Esophagus muscularis mucosa (tissue), 4 donors: ENCODE measurements around the gene TRIM7. TPM values are rescaled to one million over a fixed set of nuclear protein-coding genes. Genes with fewer than 3 reads are reported as not detected.

Experiments used
- DNase-seq: peaks from one replicate; pipeline ENCODE4 v3.0.0-alpha.2; 2017; ENCODE audit errors: extremely low spot score
- H3K27ac ChIP-seq, 4 donors: fragments of 200-600 bp; sonication (generic); replicated peaks in 1 of 4; 1 replicate in 3 of 4; 2 replicates in 1 of 4; pipeline ENCODE4 v1.5.1; 2016 to 2019; ENCODE audit warnings: mild to moderate bottlenecking in 1 of 4
- H3K27me3 ChIP-seq, 4 donors: fragments of 200-600 bp; sonication (generic); one replicate each; pipeline versions ENCODE4 v1.5.1 to v1.6.0; 2016 to 2019
- H3K36me3 ChIP-seq, 4 donors: fragments of 200-600 bp; sonication (generic); one replicate each; pipeline ENCODE4 v1.5.1; 2016 to 2019
- H3K4me1 ChIP-seq, 4 donors: fragments of 200-600 bp; sonication (generic); one replicate each; pipeline ENCODE4 v1.5.1; 2016 to 2019
- H3K4me3 ChIP-seq, 4 donors: fragments of 200-600 bp; sonication (generic); 1 replicate in 2 of 4; 2 replicates in 2 of 4; pipeline ENCODE4 v1.5.1; 2016 to 2019; ENCODE audit warnings: mild to moderate bottlenecking in 4 of 4, moderate library complexity in 1 of 4
- H3K9me3 ChIP-seq, 4 donors: fragments of 200-600 bp; sonication (generic); 1 replicate in 3 of 4; 2 replicates in 1 of 4; pipeline ENCODE4 v1.5.1; 2016 to 2019
- CTCF ChIP-seq, 3 experiments: fragments of 200-600 bp in 2 of 3; fragments of 450-650 bp in 1 of 3; sonication (generic) in 2 of 3; IDR thresholded peaks; one replicate each; pipeline ENCODE4 v1.5.1; 2017 to 2019; ENCODE audit warnings: antibody characterized with exemption in 3 of 3, mild to moderate bottlenecking in 2 of 3, moderate library complexity in 1 of 3
- EP300 ChIP-seq: sonication (generic); formaldehyde crosslinking; IDR thresholded peaks from one replicate; pipeline ENCODE4 v1.6.1; 2017; ENCODE audit warnings: antibody characterized with exemption
- POLR2A ChIP-seq: fragments of 450-650 bp; IDR thresholded peaks from one replicate; pipeline ENCODE4 v1.6.1; 2017; ENCODE audit warnings: antibody characterized with exemption, moderate library complexity, mild to moderate bottlenecking, low read depth
- POLR2AphosphoS5 ChIP-seq, 2 donors: sonication (generic); formaldehyde crosslinking; IDR thresholded peaks; one replicate each; pipeline ENCODE4 v1.6.1; 2017; ENCODE audit warnings: antibody characterized with exemption in 2 of 2
- WGBS: methylation state at CpG from one replicate; pipeline ENCODE4 v1.1.5; 2018; 5-methylcytosine and 5-hydroxymethylcytosine counted together
- intact Hi-C: fragments of 100-400 bp; cut with DNase I; formaldehyde crosslinking; loops from one replicate; pipeline ENCODE4 v1.15.1; 2023
- total RNA-seq, 4 donors: library from RNA; depleted of rRNA; stranded (reverse); fragments of >200 nt; gene quantifications; one replicate each; pipeline versions ENCODE4 v1.1.0 to v1.2.1, GENCODE V29; 2016

TRIM7 gene
- total RNA-seq, 4 donors from 2014 or later, result 2.1 to 5.8 (median 3.4) TPM

- no peak for DNase-seq
- intact Hi-C loops, result loop anchor here (2.0 kb wide), 1 partner anchor 17 kb away; no protein-coding TSS in a partner anchor
- Histone ChIP-seq H3K27ac (peak overlapping the region in 3 of 4 donors; percentile 84 to 86 (median 85)), H3K36me3 (no peaks in the 10 kb centered on the region), H3K4me1 (peaks cover 19 to 49% (median 40%) of the 10 kb centered on the region in 4 donors), H3K9me3 (no peaks in the 10 kb centered on the region), H3K4me3 (peak overlapping the region in 3 of 4 donors; percentile 62 to 76 (median 75)), H3K27me3 (no peaks in the 10 kb centered on the region)
- TF ChIP-seq EP300 (no peak), POLR2AphosphoS5 (IDR thresholded peaks at IDR 0.05) (no peak), POLR2A (no peak), CTCF (IDR thresholded peaks at IDR 0.05) (no peak)
- 42% methylated on average over 3 of the region's 3 CpGs for WGBS
Measured at GRCh38 chr5:181207960-181208253, 2.9 kb upstream of the TRIM7 start.

- 1% methylated on average over 36 of the region's 36 CpGs for WGBS
- Histone ChIP-seq H3K4me3 (peak overlapping the region; percentile 62 to 76 (median 70)), H3K27ac (peak overlapping the region; percentile 81 to 86 (median 84)), H3K27me3 (no peaks in the 10 kb centered on the region), H3K4me1 (peaks cover 19 to 49% (median 40%) of the 10 kb centered on the region in 4 donors), H3K36me3 (no peaks in the 10 kb centered on the region), H3K9me3 (no peaks in the 10 kb centered on the region)
- peak in 1 of 2 donors; percentile 57 for TF ChIP-seq POLR2AphosphoS5 (IDR thresholded peaks at IDR 0.05)
- TF ChIP-seq EP300, result no peak
- intact Hi-C loops, result loop anchor here (2.0 kb wide), 1 partner anchor 17 kb away; no protein-coding TSS in a partner anchor
- DNase-seq, result no peak
Measured at GRCh38 chr5:181207214-181207959, 2.4 kb upstream of the TRIM7 start.

GRCh38 chr5:181205761-181206649, 1.0 kb upstream of the TRIM7 start:
- WGBS, result 23% methylated on average over 37 of the region's 37 CpGs
- Histone ChIP-seq H3K27ac (peak overlapping the region; percentile 81 to 86 (median 84)), H3K9me3 (no peaks in the 10 kb centered on the region), H3K4me3 (peak overlapping the region; percentile 62 to 76 (median 70)), H3K4me1 (peaks cover 14 to 49% (median 40%) of the 10 kb centered on the region in 4 donors), H3K27me3 (no peaks in the 10 kb centered on the region), H3K36me3 (no peaks in the 10 kb centered on the region)
- intact Hi-C loops, result loop anchor here (2.0 kb wide), 1 partner anchor 15 kb away; no protein-coding TSS in a partner anchor
- TF ChIP-seq CTCF (IDR thresholded peaks at IDR 0.05) (no peak), EP300 (no peak), POLR2A (no peak)
- DNase-seq, result no peak

GRCh38 chr5:181204113-181204825, 727 bp downstream of the TRIM7 start:
- DNase-seq, result no peak
- TF ChIP-seq EP300 (no peak), CTCF (IDR thresholded peaks at IDR 0.05) (no peak), POLR2AphosphoS5 (IDR thresholded peaks at IDR 0.05) (no peak), POLR2A (no peak)
- intact Hi-C loops, result no loop called here
- H3K27me3 ChIP-seq, result no peaks in the 10 kb centered on the region
- H3K36me3 ChIP-seq, result peaks cover 0 to 6% (median 0%) of the 10 kb centered on the region in 4 donors
- H3K27ac ChIP-seq, result peak overlapping the region; percentile 56 to 86 (median 84)
- under 1% methylated on average over 29 of the region's 67 CpGs for WGBS
- peak overlapping the region; percentile 62 to 76 (median 70) for H3K4me3 ChIP-seq
- H3K9me3 ChIP-seq, result no peaks in the 10 kb centered on the region
- peaks cover 14 to 49% (median 40%) of the 10 kb centered on the region in 4 donors for H3K4me1 ChIP-seq
